ENCODE measurements around the gene MCM3.

- TF ChIP-seq CTCF (IDR thresholded peaks at IDR 0.05; ENCODE audit: low read depth, low read length, missing input control) (no peak), GABPA (IDR thresholded peaks at IDR 0.05 in 1 of 2, conservative IDR thresholded peaks at IDR 0.05 in 1 of 2) (no peak), TAF1 (conservative IDR thresholded peaks at IDR 0.05) (no peak), REST (IDR thresholded peaks at IDR 0.05) (no peak), ZBTB33 (IDR thresholded peaks at IDR 0.05) (no peak), HNF4G (IDR thresholded peaks at IDR 0.05) (no peak), MAX (IDR thresholded peaks at IDR 0.05) (no peak), NR2F2 (IDR thresholded peaks at IDR 0.05) (no peak), FOXA1 (IDR thresholded peaks at IDR 0.05) (no peak), YY1 (IDR thresholded peaks at IDR 0.05) (no peak), SP1 (IDR thresholded peaks at IDR 0.05) (no peak), ATF3 (IDR thresholded peaks at IDR 0.05) (no peak), RAD21 (IDR thresholded peaks at IDR 0.05) (no peak), JUND (IDR thresholded peaks at IDR 0.05) (no peak)
These were observed 22.7 kb upstream of the MCM3 start for GRCh38 chr6:52306972-52307870.

All from liver (tissue), 3 donors.